Umbilical cord (tissue), 2 donors: ENCODE measurements around the gene COX4I1. TPM values are rescaled to one million over a fixed set of nuclear protein-coding genes. Genes with fewer than 3 reads are reported as not detected.
"Not testable (repeated sequence)": the region's sequence is repeated elsewhere in the genome, so short reads cannot be mapped to it uniquely, and the experiment has no call there.

Source experiments
- DNase-seq: peaks from one replicate; pipeline ENCODE4 v3.0.0-alpha.2; 2015; ENCODE audit warnings: low spot score
- total RNA-seq: library from RNA; depleted of rRNA; stranded (reverse); fragments of >200 nt; gene quantifications from one replicate; pipeline ENCODE4 v1.2.3, GENCODE V29; 2014; ENCODE audit warnings: low replicate concordance; ENCODE audit not compliant: insufficient read depth

Gene COX4I1
- total RNA-seq, 1 donor from 2014 or later = 180 TPM

DNA sequence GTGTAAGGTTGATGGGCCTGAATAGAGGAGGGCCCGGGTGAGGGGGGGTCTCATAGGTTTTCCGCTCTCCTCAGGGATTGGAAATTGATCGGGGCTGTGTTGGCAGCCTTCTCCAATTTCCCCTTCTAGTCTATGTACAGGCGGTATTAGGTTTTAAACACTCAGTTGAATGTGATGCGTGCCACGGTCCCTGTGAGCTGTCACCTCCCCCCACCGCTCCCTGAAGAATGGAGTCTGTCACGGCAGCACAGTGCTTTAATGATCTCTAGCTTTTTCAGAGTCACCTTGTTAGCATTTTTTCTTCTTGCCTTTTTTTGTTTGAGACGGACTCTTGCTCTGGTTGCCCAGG, 800 bp downstream of the COX4I1 start:
- DNase-seq = no peak

DNA sequence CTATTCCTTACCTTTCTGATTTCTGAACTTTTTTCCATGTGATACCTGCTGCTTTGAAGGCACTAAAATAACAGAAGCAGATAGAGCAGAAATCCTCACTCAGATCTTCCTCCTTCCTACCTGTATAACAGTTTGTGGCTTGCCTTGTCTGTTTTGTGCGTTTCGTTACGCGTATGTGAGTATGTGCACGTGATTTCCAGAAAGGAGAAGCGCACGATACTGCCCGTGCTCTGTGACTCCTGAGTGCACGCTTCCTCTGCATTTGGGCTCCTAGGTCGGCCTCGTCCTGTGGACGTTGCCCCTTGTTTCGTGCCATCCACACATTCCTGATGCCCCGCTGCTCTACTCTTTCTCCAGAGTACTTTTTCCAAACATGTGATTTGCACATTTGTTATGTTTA, 4.1 kb downstream of the COX4I1 start:
- no peak for DNase-seq

DNA sequence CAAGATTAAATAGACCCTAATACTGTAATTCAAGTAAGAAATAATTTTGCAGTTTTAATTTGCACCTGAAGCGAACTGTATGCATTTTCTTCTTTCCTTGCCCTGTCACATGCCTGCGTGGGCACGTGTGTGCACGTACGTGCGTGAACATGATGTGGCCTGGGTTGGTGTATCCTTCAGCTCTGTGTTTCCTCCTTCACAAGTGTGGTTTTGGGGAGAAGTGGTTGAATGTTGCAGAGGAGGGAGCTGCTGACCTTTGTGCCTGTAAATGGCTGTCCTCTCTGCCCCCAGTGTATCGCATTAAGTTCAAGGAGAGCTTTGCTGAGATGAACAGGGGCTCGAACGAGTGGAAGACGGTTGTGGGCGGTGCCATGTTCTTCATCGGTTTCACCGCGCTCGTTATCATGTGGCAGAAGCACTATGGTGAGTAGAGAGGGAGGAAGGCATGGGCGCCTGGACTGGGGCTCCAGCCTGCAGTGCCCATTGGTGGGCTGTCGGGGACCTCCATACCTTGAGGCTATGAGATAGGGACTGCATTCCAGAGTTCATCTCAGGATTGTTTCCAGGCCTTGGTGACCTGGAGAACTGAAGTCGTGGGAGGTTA, 6.0 kb downstream of the COX4I1 start:
- DNase-seq = no peak

DNA sequence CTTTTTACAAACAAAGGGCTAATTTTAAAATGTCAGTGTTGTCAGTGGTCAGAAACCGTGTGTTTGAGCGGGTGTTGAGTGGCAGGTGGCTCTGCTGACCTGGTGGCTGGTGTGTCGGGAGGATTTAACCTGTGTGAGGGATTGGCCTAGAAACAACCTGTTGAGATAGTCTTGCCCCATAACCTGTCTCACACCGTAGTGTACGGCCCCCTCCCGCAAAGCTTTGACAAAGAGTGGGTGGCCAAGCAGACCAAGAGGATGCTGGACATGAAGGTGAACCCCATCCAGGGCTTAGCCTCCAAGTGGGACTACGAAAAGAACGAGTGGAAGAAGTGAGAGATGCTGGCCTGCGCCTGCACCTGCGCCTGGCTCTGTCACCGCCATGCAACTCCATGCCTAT, 7.0 kb downstream of the COX4I1 start:
- no peak for DNase-seq

DNA sequence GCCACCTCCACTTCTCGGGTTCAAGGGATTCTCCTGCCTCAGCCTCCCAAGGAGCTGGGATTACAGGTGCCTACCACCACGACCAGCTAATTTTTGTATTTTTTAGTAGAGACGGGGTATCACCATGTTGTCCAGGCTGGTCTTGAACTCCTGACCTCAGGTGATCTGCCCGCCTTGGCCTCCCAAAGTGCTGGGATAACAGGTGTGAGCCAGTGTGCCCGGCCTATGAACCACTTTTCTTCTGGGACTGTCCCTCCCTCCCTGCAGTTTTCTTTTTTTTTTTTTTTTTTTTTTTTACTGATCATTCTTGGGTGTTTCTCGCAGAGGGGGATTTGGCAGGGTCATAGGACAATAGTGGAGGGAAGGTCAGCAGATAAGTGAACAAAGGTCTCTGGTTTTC, 7.8 kb downstream of the COX4I1 start:
- DNase-seq = not testable (repeated sequence)

DNA sequence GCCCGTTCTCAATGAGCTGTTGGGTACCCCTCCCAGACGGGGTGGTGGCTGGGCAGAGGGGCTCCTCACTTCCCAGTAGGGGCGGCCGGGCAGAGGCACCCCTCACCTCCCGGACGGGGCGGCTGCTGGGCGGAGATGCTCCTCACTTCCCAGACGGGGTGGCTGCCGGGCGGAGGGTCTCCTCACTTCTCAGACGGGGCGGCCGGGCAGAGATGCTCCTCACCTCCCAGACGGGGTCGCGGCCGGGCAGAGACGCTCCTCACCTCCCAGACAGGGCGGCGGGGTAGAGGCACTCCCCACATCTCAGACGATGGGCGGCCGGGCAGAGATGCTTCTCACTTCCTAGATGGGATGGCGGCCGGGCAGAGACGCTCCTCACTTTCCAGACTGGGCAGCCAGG, 8.6 kb downstream of the COX4I1 start:
- not testable (repeated sequence) for DNase-seq

DNA sequence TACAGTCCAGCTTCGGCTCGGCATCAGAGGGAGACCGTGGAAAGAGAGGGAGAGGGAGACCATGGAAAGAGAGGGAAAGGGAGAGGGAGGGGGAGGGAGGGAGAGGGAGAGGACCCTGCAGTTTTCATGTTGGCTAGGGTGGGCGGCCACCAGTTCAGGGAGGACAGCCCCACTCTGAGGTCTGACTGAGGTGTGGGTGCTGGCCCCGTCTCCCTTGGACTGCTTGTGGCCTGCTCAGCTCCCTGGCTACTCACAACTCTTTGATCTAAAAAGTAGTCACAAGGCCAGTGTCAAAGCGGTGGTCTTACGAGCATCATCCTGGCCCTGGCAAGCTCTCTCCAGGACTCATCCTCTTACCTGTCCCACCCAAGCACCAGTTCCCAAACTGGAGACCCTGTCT, 9.4 kb downstream of the COX4I1 start:
- DNase-seq = no peak

DNA sequence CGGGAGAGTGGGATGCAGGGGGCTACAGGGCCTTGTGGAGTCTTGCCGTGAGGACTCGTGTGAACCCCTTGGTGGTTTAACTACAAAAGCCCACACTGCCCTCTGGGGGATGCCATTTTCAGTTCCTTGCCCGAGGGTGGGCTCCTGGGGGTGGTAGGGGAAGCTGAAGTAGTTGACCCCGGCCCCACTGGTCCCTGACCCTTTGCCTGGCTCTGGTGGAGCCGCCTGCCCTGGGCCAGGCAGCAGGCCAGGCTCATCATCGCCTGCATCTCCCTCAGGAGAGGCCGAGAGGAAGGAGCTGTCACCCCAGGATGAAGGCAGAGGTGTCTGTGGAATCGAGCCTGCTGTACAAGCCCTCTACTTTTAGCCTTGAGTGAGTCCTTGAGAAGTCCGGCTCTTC, 10.2 kb downstream of the COX4I1 start:
- no peak for DNase-seq

DNA sequence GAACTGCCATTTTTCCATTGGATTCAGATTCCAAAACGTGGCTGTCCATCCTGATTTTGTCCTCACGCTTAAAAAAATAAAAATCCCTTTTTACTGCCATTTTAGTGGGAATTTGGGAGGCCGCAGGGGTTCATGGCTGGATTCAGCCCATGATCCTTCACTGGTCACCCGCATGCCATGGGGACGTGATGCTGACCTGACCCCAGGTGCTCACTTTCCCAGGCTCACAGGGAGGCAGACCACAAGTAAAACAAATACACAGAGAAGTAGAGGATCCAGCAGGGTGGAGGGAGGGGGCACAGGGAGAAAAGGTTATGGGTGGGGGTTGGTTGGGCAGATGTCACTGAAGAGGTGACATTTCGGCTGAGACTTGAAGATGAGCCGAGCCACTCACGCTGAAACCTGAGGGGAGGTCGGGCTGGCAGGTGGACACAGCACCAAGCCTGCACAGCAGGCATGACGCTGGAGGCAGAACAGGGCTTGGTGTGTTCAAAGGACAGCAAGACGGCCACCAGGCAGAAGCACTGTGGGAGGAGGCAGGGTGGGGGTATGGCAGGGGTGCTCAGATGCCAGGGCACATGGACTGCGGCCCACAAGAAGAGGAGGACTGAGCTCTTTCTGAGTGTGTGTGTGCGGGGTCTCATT, 10.7 kb downstream of the COX4I1 start:
- DNase-seq = no peak

DNA sequence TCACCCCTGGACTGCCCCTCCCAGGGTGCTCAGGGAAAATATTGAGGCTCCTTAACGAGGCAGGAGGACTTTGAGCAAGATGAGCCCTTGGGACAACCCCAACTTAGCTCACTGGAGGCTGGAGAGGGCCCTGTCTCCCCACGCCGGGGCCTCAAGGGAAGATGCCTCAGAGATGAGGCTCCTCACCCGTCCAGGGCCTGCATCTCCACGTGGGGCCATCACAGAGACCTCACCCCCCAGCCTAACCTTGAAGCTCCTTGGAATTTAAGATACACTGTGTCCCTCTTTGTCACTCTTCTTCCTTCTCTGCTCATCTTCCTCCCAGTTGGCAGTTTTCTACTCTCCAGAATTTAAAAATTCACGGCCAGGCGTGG, 11.2 kb downstream of the COX4I1 start:
- no peak for DNase-seq

DNA sequence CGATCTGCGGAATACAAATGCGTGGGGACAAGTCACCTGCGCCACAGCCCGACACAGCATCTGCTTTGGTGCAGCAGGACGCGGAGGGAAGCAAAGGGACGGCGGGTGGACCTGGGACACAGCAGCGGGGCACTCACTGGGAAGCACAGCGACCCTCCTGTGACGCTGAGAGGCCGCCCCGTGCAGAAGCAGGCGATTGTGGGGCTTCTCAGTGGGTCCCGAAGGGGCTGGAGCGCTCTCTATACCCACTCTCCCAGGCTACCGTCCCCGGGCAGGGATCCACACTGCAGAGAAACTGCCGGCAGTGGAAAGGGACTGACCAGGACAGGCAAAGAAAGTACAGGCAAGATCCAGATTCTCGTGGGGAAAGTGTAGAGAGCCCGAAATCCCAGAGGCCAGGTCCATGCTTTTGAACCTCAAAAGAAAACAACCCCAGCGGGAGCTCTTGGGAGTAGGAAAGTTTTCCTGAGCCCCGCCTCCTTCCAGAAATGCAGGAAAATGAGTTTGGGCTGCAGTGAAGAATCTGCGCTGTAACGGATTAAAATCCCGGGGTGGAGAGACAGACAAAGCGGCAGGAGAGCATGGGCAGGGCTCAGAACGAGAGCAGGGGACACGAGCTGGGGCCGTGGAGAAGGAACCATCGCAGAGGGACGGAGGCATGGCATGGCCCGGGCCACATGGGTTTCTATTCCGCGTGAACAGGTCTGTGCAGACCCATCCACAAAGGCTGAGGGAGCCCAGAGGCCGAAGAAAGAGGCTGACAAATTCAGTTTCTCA, 12.7 kb downstream of the COX4I1 start:
- no peak for DNase-seq

DNA sequence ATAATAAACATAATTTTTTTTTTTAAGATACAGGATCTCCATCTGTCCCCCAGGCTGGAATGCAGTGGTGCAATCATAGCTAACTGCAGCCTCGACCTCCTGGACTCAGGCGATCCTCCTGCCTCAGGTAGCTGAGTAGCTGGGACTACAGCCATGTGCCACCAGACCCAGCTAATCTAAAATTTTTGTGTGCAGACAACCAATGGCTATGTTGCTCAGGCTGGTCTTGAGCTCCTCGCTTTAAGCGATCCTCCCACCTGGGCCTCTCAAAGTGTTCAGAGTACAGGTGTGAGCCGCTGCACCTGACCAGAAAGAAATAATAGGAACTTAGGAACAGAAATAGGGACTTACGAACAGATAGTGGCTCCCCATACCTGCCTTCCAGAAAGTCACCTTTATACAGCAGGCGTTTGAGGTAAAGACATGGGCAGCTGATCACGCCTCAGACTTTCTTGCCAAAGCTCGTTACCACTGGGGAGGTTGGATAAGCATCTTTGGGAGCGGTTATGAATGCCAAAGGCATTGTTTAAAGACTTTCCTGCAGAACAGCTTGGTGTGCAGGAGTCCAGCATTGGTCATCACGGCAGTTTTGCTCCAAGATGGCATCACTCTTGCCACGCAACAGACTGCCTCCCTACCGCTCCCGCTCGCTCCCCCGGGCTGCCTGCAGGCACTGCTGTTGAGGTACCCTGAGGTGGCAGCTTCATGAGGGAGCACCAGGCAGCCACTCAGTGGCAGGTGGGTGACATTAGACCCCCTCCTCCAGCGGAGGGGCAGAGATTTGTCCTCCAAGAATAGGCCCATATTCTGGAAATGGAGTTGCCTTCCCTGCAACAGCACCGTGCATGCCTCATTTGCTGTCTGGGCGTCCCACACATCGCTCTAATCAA, 13.6 kb downstream of the COX4I1 start:
- DNase-seq = no peak

DNA sequence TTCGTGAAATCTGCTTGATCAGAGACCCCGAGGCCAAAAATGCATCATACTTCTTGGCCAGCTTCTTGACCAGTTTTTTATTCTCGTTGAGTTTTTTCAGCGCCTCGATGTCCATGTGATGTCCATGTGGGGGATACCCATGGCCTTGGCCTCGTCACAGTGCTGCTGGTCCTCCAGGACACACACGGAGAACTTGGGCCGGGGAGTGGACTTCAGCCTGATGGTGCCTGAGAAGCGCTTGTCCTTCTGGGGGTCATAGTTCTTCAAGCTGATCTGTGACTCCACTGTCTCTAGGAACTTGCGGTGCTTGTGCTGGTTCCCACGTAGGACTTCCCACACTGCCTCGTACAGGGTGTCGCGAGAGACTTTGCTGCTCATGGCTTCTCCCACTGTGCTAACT, 16.7 kb downstream of the COX4I1 start:
- no peak for DNase-seq

DNA sequence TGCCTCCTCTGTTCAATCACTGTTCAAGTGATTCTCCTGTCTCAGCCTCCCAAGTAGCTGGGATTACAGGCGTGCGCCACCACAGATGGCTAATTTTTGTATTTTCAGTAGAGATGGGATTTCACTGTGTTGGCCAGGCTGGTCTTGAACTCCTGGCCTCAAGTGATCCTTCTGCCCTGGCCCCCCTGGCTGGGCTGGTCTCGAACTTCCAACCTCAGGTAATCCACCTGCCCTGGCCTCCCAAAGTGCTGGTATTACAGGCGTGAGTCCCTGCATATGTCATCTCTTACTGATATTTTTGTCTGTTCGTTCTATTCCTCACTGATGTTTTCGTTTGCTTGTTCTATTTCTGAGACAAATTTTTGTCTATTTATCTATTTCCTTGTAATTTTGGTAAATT, 17.7 kb downstream of the COX4I1 start:
- not testable (repeated sequence) for DNase-seq

DNA sequence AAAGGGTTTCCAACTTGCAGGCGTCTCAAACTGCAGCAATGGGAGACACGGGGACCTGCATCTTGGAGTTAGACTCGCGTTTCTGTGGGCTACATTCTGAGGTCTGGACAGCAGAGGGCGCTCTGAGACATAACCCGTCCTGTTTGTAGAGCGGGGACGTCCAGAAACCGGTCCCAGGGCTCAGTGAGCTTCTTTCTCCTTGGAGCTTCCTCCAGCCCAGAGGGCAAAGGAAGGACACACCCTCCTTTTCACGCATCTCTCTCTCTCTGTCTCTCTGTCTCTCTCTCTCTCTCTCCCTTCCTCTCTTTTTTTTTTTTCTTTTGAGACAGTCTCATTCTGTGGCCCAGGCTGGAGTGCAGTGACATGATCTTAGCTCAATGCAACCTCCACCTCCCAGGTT, 19.8 kb downstream of the COX4I1 start:
- DNase-seq = peak; percentile 42

DNA sequence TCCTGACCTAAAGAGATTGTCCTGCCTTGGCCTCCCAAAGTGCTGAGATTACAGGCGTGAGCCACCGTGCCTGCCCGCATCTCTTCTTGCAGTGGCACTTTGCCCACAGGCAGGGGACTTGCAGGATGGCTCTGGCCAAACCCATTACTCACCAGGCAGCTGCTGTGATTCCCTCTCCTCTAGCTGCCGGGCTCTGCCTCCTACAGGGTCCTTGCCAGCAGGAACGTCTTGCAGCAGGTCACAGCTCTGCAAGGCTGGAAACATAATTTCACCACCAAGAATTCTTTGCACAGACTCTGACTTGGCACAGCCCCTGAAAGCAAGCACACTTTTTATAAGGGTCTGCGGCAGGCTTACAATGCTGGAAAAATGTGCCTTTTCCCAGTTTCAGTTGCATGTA, 20.3 kb downstream of the COX4I1 start:
- DNase-seq = no peak

DNA sequence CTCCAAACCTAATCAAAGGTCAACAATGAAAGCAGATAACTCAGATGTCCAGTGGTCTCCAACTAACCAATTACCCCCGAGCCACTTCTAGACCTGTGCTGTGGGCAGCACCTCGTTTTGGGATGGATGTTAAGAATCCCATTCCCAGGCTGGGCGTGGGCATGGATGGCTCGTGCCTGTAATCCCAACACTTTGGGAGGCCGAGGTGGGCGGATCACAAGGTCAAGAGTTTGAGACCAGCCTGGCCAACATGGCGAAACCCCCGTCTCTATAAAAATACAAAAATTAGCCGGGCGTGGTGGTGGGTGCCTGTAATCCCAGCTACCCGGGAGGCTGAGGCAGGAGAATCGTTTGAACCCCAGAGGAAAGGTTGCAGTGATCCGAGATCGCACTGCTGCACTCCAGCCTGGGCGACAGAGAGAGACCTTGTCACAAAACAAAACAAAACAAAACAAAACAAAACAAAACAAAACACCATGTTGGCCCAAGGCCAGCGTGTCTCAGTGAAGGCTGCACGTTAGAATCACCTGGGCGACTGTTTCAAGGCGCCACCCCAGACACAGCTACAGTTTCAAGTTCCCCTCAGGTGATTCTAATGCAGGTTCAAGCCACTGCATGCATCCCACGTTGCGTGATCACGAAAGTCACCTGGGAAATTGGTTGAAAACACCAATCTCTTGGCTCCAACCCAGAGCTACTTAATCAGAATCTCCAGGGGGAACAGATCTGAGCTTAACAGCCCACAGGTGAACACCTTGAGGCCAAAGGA, 21.3 kb downstream of the COX4I1 start:
- no peak for DNase-seq

DNA sequence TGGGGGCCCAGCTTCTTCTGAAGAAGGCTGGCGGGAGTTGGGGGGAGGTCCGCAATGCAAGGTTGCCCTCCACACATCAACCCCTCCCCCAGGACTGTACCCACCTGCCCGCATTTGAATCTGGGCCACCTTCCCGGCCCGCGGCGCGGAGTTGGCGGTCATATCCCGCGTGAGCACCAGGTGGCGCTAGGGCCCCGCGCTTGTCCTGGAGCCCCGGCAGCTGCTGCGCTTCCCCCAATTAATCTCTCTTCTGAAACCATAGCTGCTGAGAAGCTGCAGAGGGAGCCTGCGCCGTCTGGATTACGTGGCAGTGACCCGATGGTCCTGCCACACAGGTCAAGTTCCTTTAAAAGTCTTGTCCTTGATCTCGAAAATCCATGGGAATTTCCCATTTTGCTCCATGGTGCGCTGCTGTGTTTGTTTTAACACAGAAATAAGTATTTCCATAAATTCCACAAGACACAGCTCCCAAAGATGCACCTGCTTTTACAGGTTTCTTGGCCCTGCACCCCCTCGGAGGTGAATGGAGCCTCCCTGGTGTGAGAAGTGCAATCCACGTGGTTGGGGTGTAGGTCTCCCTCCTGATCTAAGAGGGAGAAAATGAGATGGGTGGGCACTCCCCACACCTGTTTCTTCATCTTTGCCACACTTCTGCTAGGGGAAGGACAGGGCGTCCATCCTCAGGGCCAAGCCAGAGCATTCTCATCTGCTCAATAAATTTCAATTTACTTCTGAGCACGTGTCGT, 22.1 kb downstream of the COX4I1 start:
- peak; percentile 77 for DNase-seq

DNA sequence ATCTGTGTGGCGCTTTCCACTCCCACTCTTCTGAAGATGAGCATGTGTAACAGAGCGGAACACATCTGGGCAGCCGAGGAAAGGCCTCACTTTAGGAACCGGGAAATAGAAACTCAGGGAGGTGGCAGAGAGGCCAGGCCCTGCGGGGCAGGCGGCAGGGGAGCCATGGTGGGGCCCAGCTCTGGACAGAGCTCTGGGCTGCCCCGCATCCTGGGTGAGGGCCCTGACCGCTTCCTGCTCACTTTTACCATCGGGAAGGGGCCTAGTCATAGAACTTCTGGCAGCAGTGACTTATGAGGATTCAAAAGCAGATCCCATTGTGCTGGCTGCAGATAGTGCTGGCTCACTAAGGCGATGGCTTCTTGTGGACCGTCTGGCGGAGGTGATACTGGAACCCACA, 22.6 kb downstream of the COX4I1 start:
- no peak for DNase-seq

DNA sequence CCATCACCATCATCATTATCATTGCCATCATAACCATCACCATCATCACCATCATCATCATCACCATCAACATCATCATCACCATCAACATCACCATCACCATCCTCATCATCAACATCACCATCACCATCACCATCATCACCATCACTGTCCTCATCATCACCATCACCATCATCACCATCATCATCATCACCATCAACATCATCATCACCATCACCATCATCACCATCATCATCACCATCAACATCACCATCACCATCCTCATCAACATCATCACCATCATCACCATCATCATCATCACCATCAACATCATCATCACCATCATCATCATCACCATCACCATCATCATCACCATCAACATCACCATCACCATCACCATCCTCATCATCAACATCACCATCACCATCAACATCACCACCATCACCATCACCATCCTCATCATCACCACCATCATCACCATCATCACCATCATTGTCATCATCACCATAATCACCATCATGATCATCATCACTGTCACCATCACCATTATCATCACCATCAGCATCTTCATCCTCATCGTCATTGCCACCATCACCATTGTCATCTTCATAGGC, 23.9 kb downstream of the COX4I1 start:
- no peak for DNase-seq
